WERI-Rb-1 (cell line): Measurements from ENCODE around the gene RBM17.
A peak's percentile ranks its signal among the peaks of the same experiment; 100 is the strongest.

Experiments
- DNase-seq: peaks from one replicate; pipeline ENCODE4 v3.0.0-alpha.2; 2020
- H3K27ac ChIP-seq: fragments of 250-450 bp; sonication (Bioruptor Pico); 2 replicates; pipeline ENCODE4 v1.5.1; 2020; ENCODE audit warnings: mild to moderate bottlenecking, moderate library complexity
- H3K27me3 ChIP-seq: fragments of 250-450 bp; sonication (Bioruptor Pico); 2 replicates; pipeline ENCODE4 v1.5.1; 2021; ENCODE audit warnings: mild to moderate bottlenecking, low read depth, moderate library complexity; ENCODE audit not compliant: insufficient read depth, severe bottlenecking
- H3K36me3 ChIP-seq: fragments of 250-450 bp; sonication (Bioruptor Pico); 2 replicates; pipeline ENCODE4 v1.5.1; 2020; ENCODE audit warnings: mild to moderate bottlenecking, moderate library complexity
- H3K4me3 ChIP-seq: 2 replicates; pipeline ENCODE4 v1.5.1; 2011; ENCODE audit warnings: low read depth, mild to moderate bottlenecking, control low read depth, low read length
- H3K9me3 ChIP-seq: fragments of 250-450 bp; sonication (Bioruptor Pico); 2 replicates; pipeline ENCODE4 v1.5.1; 2021; ENCODE audit warnings: mild to moderate bottlenecking, moderate library complexity; ENCODE audit not compliant: severe bottlenecking
- TF ChIP-seq, protein P1 (sequence below): IDR thresholded peaks from 2 replicates; pipeline ENCODE4 v1.5.1; 2011; ENCODE audit warnings: low read depth, mild to moderate bottlenecking, control low read depth, inconsistent platforms, low read length

Gene RBM17

DNA sequence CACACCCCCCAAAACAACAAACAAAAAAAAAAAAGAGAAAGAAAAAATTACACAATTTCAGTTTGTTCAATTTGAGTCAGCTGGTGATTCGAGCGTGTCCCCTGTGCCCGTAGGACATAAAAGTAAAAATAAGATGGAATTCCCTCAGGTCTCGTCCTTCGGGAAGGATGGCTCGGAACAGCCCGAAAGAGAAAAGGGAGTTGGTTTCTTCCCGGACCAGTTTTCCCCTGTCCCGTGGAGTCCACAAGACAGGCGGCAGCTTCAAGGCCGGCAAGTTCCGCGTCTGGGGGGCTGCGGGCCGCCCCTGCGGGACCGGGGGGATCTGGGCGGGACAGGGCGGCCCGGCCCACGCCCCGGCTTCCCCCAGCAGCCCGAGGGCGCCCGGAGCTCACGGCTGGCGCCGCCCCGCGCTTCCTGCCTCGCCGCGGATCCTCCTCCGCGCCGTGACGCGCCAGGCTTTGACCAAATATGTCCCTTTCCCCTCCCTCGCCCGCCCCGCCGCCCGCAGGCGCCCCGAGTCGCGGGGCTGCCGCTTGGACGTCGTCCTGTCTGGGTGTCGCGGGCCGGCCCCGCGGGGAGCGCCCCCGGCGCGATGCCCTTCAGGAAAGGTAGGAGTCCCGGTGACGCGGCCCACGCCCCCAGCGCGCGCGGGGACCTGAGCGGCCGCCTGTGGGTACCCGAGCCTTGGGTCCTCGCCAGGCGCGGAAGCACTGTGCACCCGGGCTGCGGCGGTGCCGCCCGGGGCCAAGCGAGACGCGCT lies 55.8 kb downstream of the RBM17 start:
- H3K27ac ChIP-seq, result no peak overlapping the region
- peaks cover 59% of the 10 kb centered on the region for H3K27me3 ChIP-seq

DNA sequence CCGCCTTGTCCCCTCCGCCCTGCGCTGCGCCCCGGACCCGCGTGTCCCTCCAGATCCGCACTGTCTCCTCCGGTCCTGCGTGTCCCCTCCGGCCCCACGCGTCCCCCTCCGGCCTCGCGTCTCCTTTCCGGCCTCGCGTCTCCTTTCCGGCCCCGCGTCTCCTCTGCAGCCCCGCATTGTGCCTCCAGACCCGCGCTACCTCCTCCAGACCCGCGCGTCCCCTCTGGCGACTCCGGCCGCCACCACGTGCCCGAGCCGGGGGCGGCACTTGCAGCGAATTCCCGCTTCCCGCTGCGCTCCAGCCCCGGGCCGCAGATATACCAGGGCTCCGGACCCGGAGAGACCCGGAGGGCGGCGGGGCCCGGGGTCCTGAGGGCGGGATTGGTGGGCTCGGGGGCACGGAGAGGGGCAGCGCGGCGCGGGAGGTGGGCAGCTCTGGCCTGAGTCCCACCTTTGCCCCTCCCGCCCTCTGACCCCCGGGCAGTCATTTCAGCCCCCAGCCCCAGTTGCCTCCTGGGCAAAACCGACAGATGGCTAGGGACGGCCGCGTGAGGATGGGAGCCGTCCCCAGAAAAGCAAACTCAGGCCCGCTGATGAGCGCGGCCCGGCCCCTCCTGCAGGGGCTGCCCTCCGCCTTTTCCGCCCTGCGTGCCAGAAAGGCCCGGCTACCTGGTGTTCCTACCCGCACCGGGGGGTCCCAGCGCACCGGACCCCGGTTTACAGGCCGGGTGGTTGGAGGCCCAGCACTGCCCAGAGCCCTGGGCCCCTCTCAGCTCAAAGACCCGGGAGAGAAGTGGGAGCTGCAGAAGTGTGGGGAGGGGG lies 56.5 kb downstream of the RBM17 start:
- no peak for DNase-seq
- H3K27ac ChIP-seq, result no peak overlapping the region
- H3K9me3 ChIP-seq, result no peaks in the 10 kb centered on the region
- peaks cover 53% of the 10 kb centered on the region for H3K27me3 ChIP-seq
- TF ChIP-seq, protein P1, sequence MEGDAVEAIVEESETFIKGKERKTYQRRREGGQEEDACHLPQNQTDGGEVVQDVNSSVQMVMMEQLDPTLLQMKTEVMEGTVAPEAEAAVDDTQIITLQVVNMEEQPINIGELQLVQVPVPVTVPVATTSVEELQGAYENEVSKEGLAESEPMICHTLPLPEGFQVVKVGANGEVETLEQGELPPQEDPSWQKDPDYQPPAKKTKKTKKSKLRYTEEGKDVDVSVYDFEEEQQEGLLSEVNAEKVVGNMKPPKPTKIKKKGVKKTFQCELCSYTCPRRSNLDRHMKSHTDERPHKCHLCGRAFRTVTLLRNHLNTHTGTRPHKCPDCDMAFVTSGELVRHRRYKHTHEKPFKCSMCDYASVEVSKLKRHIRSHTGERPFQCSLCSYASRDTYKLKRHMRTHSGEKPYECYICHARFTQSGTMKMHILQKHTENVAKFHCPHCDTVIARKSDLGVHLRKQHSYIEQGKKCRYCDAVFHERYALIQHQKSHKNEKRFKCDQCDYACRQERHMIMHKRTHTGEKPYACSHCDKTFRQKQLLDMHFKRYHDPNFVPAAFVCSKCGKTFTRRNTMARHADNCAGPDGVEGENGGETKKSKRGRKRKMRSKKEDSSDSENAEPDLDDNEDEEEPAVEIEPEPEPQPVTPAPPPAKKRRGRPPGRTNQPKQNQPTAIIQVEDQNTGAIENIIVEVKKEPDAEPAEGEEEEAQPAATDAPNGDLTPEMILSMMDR, result no peak
- no peaks in the 10 kb centered on the region for H3K36me3 ChIP-seq
- peak overlapping the region; percentile 12; the same call in 1 of the 2 replicates for H3K4me3 ChIP-seq

More for the DNA sequence above, 55.8 kb downstream of the RBM17 start:
- H3K9me3 ChIP-seq, result no peaks in the 10 kb centered on the region
- TF ChIP-seq, protein P1, result no peak
- no peaks in the 10 kb centered on the region for H3K36me3 ChIP-seq
- peak; percentile 24 for DNase-seq
- H3K4me3 ChIP-seq, result peak overlapping the region; percentile 33; the same call in 1 of the 2 replicates

DNA sequence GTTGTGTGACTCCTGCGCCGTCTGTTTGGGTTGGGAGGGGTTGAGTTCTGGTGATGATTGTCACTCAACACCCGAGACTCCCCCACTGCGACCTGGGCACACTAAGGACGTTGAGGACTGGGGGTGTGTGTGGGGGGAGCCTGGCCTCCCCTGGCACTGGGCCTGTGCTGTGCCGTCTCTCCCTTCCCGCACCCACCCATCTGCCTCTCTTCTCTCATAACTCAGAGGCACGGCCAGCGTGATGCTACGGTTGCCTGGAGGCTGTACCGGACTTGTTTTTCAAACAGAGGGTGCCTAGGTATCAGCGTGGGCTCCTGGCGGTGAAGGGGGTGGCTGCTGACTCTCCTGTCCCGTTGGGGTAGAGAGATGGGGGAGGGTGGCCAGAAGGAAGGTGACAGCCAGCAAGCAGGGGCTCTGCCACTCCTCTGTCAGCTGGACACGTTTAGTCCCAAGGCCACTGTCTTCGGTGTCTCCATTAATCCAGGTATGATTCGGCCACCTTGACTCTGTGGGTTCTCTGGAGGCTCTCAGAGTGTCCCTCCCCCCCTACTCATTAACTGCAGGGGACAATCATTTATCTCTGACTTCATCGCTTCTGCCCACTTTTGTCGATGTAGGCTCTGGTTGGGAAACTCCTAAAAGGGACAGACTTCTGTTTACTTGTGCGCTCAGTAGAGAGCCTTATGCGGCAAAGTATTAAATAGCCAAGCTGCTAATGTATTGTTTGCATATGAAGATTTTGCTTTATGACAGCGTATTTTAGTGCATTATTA lies 57.4 kb downstream of the RBM17 start:
- H3K27me3 ChIP-seq, result peaks cover 48% of the 10 kb centered on the region
- H3K27ac ChIP-seq, result no peak overlapping the region
- no peaks in the 10 kb centered on the region for H3K36me3 ChIP-seq
- H3K4me3 ChIP-seq, result no peak overlapping the region
- no peaks in the 10 kb centered on the region for H3K9me3 ChIP-seq
- DNase-seq, result no peak
- TF ChIP-seq, protein P1, result no peak

DNA sequence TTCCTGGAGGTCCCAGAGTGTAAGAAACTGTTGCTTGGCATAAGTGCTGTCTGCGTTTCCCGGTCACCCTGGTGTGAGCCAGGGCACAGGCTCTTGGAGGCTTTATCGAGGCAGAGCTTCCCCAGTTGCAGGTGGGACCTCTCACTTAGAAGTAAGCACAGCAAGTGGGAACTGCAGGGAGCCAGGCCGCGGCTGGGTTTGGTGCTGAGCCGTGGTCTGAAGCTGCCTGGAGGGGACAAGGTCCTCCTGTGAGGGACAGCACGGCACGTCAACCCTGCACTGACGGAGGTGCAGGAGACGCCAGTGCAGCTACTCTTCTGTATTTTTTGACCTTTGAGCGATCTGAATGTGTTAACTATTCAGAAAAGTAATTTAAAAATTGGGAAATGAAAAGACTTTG lies 58.1 kb downstream of the RBM17 start:
- TF ChIP-seq, protein P1, result no peak
- DNase-seq, result no peak
- Histone ChIP-seq H3K9me3 (no peaks in the 10 kb centered on the region), H3K4me3 (no peak overlapping the region), H3K36me3 (no peaks in the 10 kb centered on the region), H3K27me3 (peaks cover 44% of the 10 kb centered on the region), H3K27ac (no peak overlapping the region)

DNA sequence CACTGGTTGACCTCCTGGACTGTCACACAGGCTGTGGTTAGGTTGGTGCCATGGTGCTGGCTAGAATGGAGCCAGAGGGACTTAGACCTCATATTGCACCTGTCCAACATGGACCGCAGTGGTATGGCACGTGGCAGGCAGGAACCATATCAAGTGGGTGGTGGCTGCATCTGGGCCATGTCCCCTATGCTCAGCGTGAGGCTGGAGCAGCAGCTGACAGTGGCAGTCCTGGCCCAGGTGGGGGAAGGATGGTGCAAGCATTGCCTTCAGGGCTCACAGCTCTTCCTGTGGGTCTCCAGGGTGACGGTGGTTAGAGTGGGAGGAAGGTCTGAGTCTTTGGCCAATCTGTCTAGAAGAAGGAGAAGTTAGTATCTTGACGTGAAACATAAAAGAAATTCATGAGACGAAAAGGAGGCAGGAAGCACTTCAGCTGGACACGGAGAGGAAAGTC lies 59.4 kb downstream of the RBM17 start:
- H3K9me3 ChIP-seq, result no peaks in the 10 kb centered on the region
- H3K36me3 ChIP-seq, result no peaks in the 10 kb centered on the region
- H3K27ac ChIP-seq, result no peak overlapping the region
- DNase-seq, result no peak
- peaks cover 43% of the 10 kb centered on the region for H3K27me3 ChIP-seq
- TF ChIP-seq, protein P1, result no peak
- no peak overlapping the region for H3K4me3 ChIP-seq
